NCI-H1436 treated with DMSO at 0.1 percent for 48 hours (cell line): ENCODE measurements around the gene PER3.

ENCODE experiments used
- DNase-seq: peaks from one replicate; lab custom pipeline; 2025; lab: John Stamatoyannopoulos, UW

PER3 gene

DNA sequence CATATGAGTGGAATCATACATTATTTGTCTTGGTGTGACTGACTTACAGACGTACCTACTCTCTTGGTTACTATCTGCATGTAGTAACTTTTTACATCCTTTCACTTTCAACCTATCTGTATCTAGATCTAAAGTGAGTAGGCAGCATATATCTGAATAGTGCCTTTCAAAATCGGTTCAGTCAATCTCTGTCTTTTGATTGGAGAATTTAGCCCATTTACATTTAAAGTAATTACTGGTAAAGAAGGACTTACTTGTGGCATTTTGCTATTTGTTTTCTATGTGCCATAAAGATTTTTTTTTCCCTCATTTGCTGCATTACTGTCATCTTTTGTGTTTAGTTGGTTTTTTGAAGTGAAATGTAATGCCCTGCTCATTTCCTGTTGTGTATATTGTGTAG, 54.6 kb downstream of the PER3 start:
- no peak for DNase-seq

GRCh38 chr1:7839526-7839925, 55.4 kb downstream of the PER3 start:
- no peak for DNase-seq

- no peak for DNase-seq
These were observed 58.4 kb downstream of the PER3 start for GRCh38 chr1:7842517-7842916.

GRCh38 chr1:7845761-7846160, 61.7 kb downstream of the PER3 start:
- no peak for DNase-seq

- no peak for DNase-seq
These were observed 62.6 kb downstream of the PER3 start for GRCh38 chr1:7846656-7847055.

DNA sequence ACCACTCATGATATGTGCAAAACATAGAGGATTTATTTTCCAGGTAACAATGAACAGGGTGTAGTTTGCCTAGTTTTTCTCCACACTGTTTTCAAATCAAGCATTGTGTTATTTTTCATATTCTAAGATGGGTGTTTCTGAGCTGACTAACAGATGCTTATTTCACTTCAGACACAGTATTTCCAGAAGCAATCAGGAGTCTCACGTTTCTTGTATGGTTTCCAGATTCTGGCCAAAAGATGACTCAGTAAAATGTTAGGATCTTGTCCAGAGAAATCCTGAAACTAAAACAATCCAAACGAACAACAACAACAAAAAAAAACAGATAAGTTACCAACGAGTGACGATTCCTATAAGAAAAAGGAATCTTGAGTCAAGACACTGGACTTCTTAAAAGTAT, 63.5 kb downstream of the PER3 start:
- DNase-seq = no peak

DNA sequence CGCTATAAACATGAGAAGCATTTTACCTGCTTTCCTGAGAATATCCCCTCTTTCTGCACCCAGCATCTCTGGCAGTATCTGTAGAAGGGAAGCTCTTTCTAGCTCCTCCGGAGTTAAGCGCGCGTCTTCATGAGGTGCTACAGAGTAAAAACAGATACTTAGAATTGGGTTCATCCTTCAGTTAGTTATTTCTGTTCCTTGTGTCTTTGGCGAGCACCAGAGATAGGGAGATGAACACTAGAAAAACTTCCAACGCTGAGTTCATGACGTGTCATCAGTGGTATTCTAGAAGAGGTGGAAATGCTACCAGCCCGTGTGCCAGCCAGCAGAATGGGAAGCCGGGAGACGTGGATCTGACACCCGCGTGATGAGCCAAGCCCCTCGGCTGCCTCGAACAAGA, 66.7 kb downstream of the PER3 start:
- no peak for DNase-seq

DNA sequence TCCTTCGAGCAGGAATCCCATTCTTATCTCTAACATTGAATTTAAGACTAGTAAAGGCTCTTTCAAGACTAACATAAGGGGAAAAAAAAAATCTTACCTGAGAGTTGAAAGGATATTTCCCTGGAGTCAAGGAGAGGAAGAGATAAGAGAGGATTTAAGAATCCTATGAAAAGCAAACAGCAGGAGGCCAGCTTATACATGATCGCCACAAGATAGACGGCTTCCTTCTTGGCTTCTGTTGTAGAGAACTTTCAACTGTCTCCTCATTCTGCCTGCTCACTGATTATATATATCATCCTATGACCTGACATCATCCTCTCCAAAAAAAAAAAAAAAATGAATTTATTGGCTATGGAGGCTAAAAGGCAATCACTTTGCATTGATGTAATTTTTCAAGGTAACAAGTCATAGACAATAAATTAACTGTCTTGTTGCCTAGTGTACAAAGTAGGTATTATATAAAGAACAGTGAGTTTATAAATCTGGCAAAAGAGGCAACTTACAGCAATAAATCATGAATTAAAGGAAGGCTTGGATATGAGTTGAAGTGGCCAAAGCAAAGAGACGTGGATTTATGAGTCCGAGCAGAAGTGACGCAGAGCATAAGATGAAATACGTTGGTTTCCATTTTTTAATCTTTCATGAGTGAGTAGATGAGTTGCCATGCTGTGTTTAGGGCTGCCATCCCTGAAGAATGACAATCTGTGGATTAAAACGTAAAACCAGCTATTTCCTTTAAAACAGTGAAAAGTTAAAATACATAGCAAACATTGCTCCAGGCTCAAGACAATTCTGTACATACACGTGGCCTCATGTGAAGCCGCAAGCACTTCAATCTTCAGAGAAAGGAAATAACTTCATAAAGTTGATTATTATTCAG, 69.0 kb downstream of the PER3 start, which contains the start of gene UTS2:
UTS2 (minus strand) TSS at position 262 of the 880 bp plus-strand sequence; CDS start at position 200, 62 bp downstream.
- DNase-seq = no peak

- no peak for DNase-seq
These were observed 69.6 kb downstream of the PER3 start for GRCh38 chr1:7853684-7854026.

DNA sequence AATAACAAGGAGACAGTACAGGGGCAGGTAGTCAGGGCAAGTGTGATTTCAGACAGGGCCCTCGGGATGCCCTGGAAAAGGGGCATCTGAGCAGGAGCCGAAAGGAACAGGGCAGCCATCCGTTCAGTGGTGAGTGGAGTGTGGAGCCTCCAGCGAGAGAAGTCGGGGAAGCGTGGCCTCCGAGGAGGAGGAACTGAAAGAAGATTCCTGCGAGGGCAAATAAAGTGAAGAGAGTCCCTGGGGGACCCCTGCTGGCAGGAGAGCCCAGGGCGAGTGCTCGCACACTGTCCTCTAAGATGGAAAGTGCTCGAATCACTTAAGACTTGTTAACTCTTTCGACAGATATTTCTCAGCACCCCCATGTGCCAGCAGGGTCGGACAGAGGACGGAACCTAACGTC, 72.3 kb downstream of the PER3 start:
- DNase-seq = no peak

DNA sequence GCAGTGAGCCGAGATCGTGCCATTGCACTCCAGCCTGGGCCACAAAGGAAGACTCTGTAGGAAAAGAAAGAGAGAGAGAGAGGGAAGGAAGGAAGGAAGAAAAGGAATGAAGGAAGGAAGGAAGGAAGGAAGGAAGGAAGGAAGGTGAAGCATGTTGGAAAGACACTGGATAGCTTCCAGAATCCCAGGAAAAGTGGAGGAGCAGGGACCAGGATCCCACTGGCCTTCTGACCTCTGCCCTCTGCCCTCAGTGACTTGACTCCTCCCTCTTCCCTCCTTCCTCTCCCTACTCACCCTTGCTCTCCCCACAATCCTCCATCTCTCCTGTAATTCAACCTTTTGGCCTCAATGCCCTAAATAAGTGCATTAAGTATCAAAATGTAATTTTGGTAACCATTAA, 72.9 kb downstream of the PER3 start:
- DNase-seq = no peak

GRCh38 chr1:7857985-7858384, 73.9 kb downstream of the PER3 start:
- DNase-seq = no peak

- DNase-seq = no peak
These were observed 75.3 kb downstream of the PER3 start for GRCh38 chr1:7859406-7859805.

DNA sequence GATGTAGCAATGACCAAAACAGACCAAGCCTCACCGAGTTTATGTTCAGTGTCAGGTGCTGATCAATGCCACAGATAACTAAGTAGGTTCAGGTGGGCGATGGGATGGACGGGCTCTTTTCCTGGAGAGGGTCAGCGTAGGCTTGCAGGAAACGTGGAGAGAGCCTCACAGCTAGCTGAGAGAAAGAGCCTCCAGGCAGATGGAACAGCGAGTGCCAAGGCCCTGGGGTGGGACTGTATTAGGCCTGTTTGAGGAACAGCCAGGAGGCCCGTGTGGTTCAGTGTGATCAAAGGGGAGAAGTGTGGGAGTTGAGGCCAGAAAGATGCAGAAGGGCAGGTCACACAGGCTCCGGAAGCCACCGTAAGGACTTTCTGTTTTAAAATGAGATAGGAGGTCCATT, 76.0 kb downstream of the PER3 start:
- DNase-seq = no peak

- no peak for DNase-seq
These were observed 77.4 kb downstream of the PER3 start for GRCh38 chr1:7861452-7861851.

DNA sequence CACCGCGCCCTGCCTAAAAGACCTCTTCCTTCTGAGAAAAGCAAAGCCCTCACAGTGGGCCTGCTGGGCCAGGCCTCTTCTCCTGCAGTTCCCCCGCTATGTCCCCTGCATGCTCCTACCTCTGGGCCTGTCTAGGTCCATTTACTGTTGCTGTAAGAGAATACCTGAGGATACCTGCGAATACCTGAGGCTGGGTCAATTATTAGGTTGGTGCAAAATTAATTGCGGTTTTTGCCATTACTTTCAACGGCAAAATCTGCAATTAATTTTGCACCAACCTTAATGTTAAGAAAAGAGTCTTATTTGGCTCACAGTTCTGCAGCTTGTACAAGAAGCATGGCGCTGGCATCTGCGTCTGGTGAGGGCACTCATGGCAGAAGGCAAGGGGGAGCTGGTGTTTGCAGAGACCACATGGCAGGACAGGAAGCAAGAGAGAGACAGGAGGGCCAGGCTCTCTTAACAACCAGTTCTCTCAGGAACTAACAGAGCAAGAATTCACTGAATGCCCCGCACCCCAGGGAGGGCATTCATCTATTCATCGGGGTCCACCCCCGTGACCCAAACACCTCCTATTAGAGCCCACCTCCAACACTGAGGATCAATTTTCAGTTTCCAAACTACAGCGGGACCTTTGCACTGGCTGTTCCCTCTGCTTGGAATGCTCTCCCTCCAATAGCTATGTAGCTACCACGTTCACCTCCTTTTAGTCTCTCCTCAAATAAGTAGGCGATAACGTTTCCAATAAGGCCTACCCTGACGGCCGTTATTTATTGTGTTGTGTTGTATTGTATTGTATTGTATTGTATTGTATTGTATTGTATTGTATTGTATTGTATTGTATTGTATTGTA, 78.3 kb downstream of the PER3 start:
- no peak for DNase-seq

GRCh38 chr1:7863756-7864328, 79.8 kb downstream of the PER3 start:
- no peak for DNase-seq

- DNase-seq = no peak
These were observed 81.9 kb downstream of the PER3 start for GRCh38 chr1:7865978-7866377.

DNA sequence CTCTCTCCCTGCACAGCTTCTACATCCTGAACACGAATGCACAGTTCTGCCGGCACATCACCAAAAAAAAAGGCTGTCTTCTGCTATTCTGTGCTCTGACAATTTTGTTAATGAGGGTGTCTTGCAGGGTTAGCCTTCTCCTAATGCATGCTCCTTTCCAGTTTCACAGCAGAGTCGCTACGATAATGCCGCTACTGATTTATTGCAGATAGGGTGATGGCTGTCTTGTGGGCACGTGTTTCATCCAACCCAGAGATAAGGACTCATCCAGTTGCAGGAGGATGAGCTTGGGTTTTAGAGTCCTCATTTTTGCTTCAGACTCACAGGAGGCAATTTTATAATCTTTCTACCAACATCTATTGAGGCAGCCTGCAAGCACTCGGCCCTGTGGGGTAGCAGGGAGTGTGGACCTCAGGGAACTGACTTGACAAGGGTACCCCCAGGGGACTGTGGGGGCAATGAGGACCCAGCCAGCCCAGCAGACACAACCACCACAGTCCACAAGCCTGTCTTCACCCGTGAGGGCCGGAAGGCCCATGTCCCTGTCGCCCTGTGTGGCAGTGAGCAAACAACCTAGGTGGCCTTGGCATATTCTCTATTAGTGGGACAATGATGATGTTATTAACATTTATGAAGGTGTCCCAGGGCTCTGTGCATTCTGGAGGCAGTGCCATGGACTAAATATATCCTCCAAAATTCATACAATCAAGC, 84.1 kb downstream of the PER3 start:
- no peak for DNase-seq

- no peak for DNase-seq
These were observed 85.2 kb downstream of the PER3 start for GRCh38 chr1:7869136-7869920.

DNA sequence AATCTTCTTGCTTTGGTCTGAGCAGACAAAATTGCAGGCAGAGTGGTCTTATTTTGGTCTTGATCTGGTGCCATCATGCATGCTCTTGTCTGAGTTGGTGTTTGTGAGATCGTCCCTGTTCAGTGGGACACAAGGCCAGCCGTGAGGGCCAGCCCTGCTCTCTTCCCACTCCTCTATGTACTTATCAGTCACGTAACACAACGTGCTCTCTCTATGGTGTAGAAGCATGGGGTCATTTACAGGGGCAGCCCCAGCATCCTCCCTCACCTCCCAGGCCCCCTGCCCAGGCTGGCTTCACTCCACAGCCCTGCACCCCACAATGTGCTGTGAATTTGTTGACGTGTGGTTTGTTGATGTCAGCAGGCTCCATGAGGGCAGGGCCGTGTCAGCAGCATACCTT, 87.0 kb downstream of the PER3 start:
- no peak for DNase-seq
